ENCODE results near the gene APOA4.

The APOA4 gene

GRCh38 chr11:116823031-116823843 is at the start of gene APOA4:
APOA4 (minus strand) TSS chr11:116823304; CDS start chr11:116823191, 113 bp downstream.
- no peak for DNase-seq (ENCODE audit: low read depth, low spot score)

GRCh38 chr11:116871248-116871647 is 48.1 kb upstream of the APOA4 start:
- DNase-seq (ENCODE audit: low read depth, low spot score): no peak

GRCh38 chr11:116870054-116870453 is 47.0 kb upstream of the APOA4 start:
- no peak for DNase-seq (ENCODE audit: low read depth, low spot score)

GRCh38 chr11:116869610-116870009 is 46.5 kb upstream of the APOA4 start:
- no peak for DNase-seq (ENCODE audit: low read depth, low spot score)

- no peak for DNase-seq (ENCODE audit: low read depth, low spot score)
These were observed 45.0 kb upstream of the APOA4 start for GRCh38 chr11:116868066-116868465.

- no peak for DNase-seq (ENCODE audit: low read depth, low spot score)
These were observed 44.5 kb upstream of the APOA4 start for GRCh38 chr11:116867619-116868018.

GRCh38 chr11:116866804-116867455 is 43.8 kb upstream of the APOA4 start:
- no peak for DNase-seq (ENCODE audit: low read depth, low spot score)

- DNase-seq (ENCODE audit: low read depth, low spot score): no peak
These were observed 42.6 kb upstream of the APOA4 start for GRCh38 chr11:116865696-116866095.

GRCh38 chr11:116864531-116864930 is 41.4 kb upstream of the APOA4 start:
- no peak for DNase-seq (ENCODE audit: low read depth, low spot score)

GRCh38 chr11:116862951-116863350 is 39.8 kb upstream of the APOA4 start:
- DNase-seq (ENCODE audit: low read depth, low spot score): no peak

GRCh38 chr11:116862185-116862584 is 39.1 kb upstream of the APOA4 start:
- no peak for DNase-seq (ENCODE audit: low read depth, low spot score)

GRCh38 chr11:116861539-116861938 is 38.4 kb upstream of the APOA4 start:
- no peak for DNase-seq (ENCODE audit: low read depth, low spot score)

- no peak for DNase-seq (ENCODE audit: low read depth, low spot score)
These were observed 37.2 kb upstream of the APOA4 start for GRCh38 chr11:116860303-116860702.

- DNase-seq (ENCODE audit: low read depth, low spot score): no peak
These were observed 36.1 kb upstream of the APOA4 start for GRCh38 chr11:116859175-116859574.

- DNase-seq (ENCODE audit: low read depth, low spot score): no peak
These were observed 34.8 kb upstream of the APOA4 start for GRCh38 chr11:116857936-116858335.

- no peak for DNase-seq (ENCODE audit: low read depth, low spot score)
These were observed 34.2 kb upstream of the APOA4 start for GRCh38 chr11:116857316-116857715.

GRCh38 chr11:116856423-116856822 is 33.3 kb upstream of the APOA4 start:
- no peak for DNase-seq (ENCODE audit: low read depth, low spot score)

- no peak for DNase-seq (ENCODE audit: low read depth, low spot score)
These were observed 32.3 kb upstream of the APOA4 start for GRCh38 chr11:116855413-116855812.

- no peak for DNase-seq (ENCODE audit: low read depth, low spot score)
These were observed 30.5 kb upstream of the APOA4 start for GRCh38 chr11:116853461-116854073.

GRCh38 chr11:116852261-116853031 is 29.3 kb upstream of the APOA4 start:
- DNase-seq (ENCODE audit: low read depth, low spot score): no peak

GRCh38 chr11:116851626-116852025 is 28.5 kb upstream of the APOA4 start:
- no peak for DNase-seq (ENCODE audit: low read depth, low spot score)

- DNase-seq (ENCODE audit: low read depth, low spot score): no peak
These were observed 26.4 kb upstream of the APOA4 start for GRCh38 chr11:116849486-116849885.

Data from iPS DF 19.7 (cell line).